Hematopoietic multipotent progenitor cell treated with erythropoietin and hydrocortisone succinate and interleukin-3 and kit ligand, for 15 days (in vitro differentiated cells): ENCODE results near the gene B4GALNT2.
"Not testable (repeated sequence)": the region's sequence is repeated elsewhere in the genome, so short reads cannot be mapped to it uniquely, and the experiment has no call there.

Experiments used
- DNase-seq: peaks from one replicate; pipeline ENCODE4 v3.0.0-alpha.2; 2015; ENCODE audit warnings: low spot score

The B4GALNT2 gene

GRCh38 chr17:49132699-49133364 is at the start of gene B4GALNT2:
Gene B4GALNT2 (plus strand): TSS chr17:49132769. CDS start chr17:49132793, 24 bp downstream.
- DNase-seq: no peak

- not testable (repeated sequence) for DNase-seq
These were observed 47.5 kb upstream of the B4GALNT2 start for GRCh38 chr17:49085046-49085445.

GRCh38 chr17:49085565-49086315 is 46.8 kb upstream of the B4GALNT2 start:
- no peak for DNase-seq

GRCh38 chr17:49086316-49086605 is 46.3 kb upstream of the B4GALNT2 start:
- DNase-seq: no peak

GRCh38 chr17:49086649-49087048 is 45.9 kb upstream of the B4GALNT2 start:
- DNase-seq: no peak

- DNase-seq: no peak
These were observed 43.5 kb upstream of the B4GALNT2 start for GRCh38 chr17:49089094-49089493.

GRCh38 chr17:49090878-49091594 is 41.5 kb upstream of the B4GALNT2 start:
- DNase-seq: no peak

- no peak for DNase-seq
These were observed 39.4 kb upstream of the B4GALNT2 start for GRCh38 chr17:49093131-49093530.

GRCh38 chr17:49100601-49101000 is 32.0 kb upstream of the B4GALNT2 start:
- no peak for DNase-seq

GRCh38 chr17:49101054-49101534 is 31.5 kb upstream of the B4GALNT2 start:
- no peak for DNase-seq

GRCh38 chr17:49103360-49103759 is 29.2 kb upstream of the B4GALNT2 start:
- DNase-seq: not testable (repeated sequence)

- DNase-seq: no peak
These were observed 28.0 kb upstream of the B4GALNT2 start for GRCh38 chr17:49104511-49105074.

- DNase-seq: no peak
These were observed 26.0 kb upstream of the B4GALNT2 start for GRCh38 chr17:49106321-49107210.

GRCh38 chr17:49107211-49107557 is 25.4 kb upstream of the B4GALNT2 start:
- DNase-seq: no peak

GRCh38 chr17:49108318-49108717 is 24.3 kb upstream of the B4GALNT2 start:
- no peak for DNase-seq

GRCh38 chr17:49110509-49110908 is 22.1 kb upstream of the B4GALNT2 start:
- no peak for DNase-seq

- no peak for DNase-seq
These were observed 20.6 kb upstream of the B4GALNT2 start for GRCh38 chr17:49111934-49112333.

- DNase-seq: no peak
These were observed 19.6 kb upstream of the B4GALNT2 start for GRCh38 chr17:49112936-49113335.

GRCh38 chr17:49114703-49115102 is 17.9 kb upstream of the B4GALNT2 start:
- no peak for DNase-seq

GRCh38 chr17:49117587-49118230 is 14.9 kb upstream of the B4GALNT2 start:
- DNase-seq: no peak

GRCh38 chr17:49120166-49120565 is 12.4 kb upstream of the B4GALNT2 start:
- DNase-seq: no peak
